Neural crest cell (in vitro differentiated cells): ENCODE measurements around the gene TBX20. TPM values are rescaled to one million over a fixed set of nuclear protein-coding genes. Genes with fewer than 3 reads are reported as not detected.

ENCODE experiments used
- DNase-seq: peaks from one replicate; pipeline ENCODE4 v3.0.0; 2021; ENCODE audit warnings: low read depth, mixed read lengths, low spot score
- H3K27ac Mint-ChIP-seq: one replicate; pipeline ENCODE4 v1.8.0; 2021; ENCODE audit warnings: mild to moderate bottlenecking, mixed read lengths; ENCODE audit not compliant: unreplicated experiment
- H3K27me3 Mint-ChIP-seq: 2 replicates; pipeline ENCODE4 v1.8.0; 2021; ENCODE audit warnings: low read depth, mild to moderate bottlenecking, mixed read lengths
- H3K36me3 Mint-ChIP-seq: 2 replicates; pipeline ENCODE4 v1.8.0; 2021; ENCODE audit warnings: low read depth, mild to moderate bottlenecking, mixed read lengths
- H3K4me1 Mint-ChIP-seq: 2 replicates; pipeline ENCODE4 v1.8.0; 2021; ENCODE audit warnings: mixed read lengths
- H3K4me3 Mint-ChIP-seq: one replicate; pipeline ENCODE4 v1.8.0; 2021; ENCODE audit warnings: mild to moderate bottlenecking, mixed read lengths
- H3K9me3 Mint-ChIP-seq: 2 replicates; pipeline ENCODE4 v1.8.0; 2021; ENCODE audit warnings: mixed read lengths
- CTCF ChIP-seq: fragments of 200-600 bp; sonication (generic); conservative IDR thresholded peaks from 2 replicates; pipeline ENCODE4 v1.5.0; 2021; ENCODE audit warnings: antibody characterized with exemption, mild to moderate bottlenecking
- total RNA-seq: library from RNA; stranded (reverse); gene quantifications from 2 replicates; pipeline ENCODE4 v1.2.1, GENCODE V29; 2021

The TBX20 gene
- total RNA-seq, 1 donor from 2014 or later: 4.6 TPM

- TF ChIP-seq CTCF: no peak
- H3K27ac Mint-ChIP-seq: no peak overlapping the region
- peaks cover 98% of the 10 kb centered on the region for H3K27me3 Mint-ChIP-seq
- DNase-seq: no peak
- no peaks in the 10 kb centered on the region for H3K9me3 Mint-ChIP-seq
- H3K4me3 Mint-ChIP-seq: peak overlapping the region; percentile 60
- peaks cover 22% of the 10 kb centered on the region for H3K4me1 Mint-ChIP-seq
- no peaks in the 10 kb centered on the region for H3K36me3 Mint-ChIP-seq
These were observed 4.4 kb upstream of the TBX20 start for GRCh38 chr7:35258125-35258867.

- Mint-ChIP-seq H3K4me3 (peak overlapping the region; percentile 54), H3K27ac (no peak overlapping the region), H3K36me3 (no peaks in the 10 kb centered on the region), H3K4me1 (peaks cover 22% of the 10 kb centered on the region), H3K27me3 (peaks cover 98% of the 10 kb centered on the region), H3K9me3 (no peaks in the 10 kb centered on the region)
- peak; percentile 17 for DNase-seq
- TF ChIP-seq CTCF: no peak
These were observed 3.6 kb upstream of the TBX20 start for GRCh38 chr7:35257251-35258124.

- H3K36me3 Mint-ChIP-seq: peaks cover 2% of the 10 kb centered on the region
- peaks cover 21% of the 10 kb centered on the region for H3K4me1 Mint-ChIP-seq
- peak overlapping the region; percentile 59 for H3K4me3 Mint-ChIP-seq
- H3K9me3 Mint-ChIP-seq: no peaks in the 10 kb centered on the region
- no peak overlapping the region for H3K27ac Mint-ChIP-seq
- peak; percentile 20 for DNase-seq
- peaks cover 98% of the 10 kb centered on the region for H3K27me3 Mint-ChIP-seq
- no peak for TF ChIP-seq CTCF
These were observed 2.6 kb upstream of the TBX20 start for GRCh38 chr7:35256256-35257175.

GRCh38 chr7:35255443-35256255, 1.7 kb upstream of the TBX20 start:
- Mint-ChIP-seq H3K9me3 (no peaks in the 10 kb centered on the region), H3K4me3 (peak overlapping the region; percentile 59), H3K4me1 (peaks cover 12% of the 10 kb centered on the region), H3K27me3 (peaks cover 98% of the 10 kb centered on the region), H3K27ac (no peak overlapping the region), H3K36me3 (peaks cover 2% of the 10 kb centered on the region)
- no peak for TF ChIP-seq CTCF
- no peak for DNase-seq
